Measurements from ENCODE around the gene CDX2.
"Not testable (repeated sequence)": the region's sequence is repeated elsewhere in the genome, so short reads cannot be mapped to it uniquely, and the experiment has no call there.

CDX2 gene

GRCh38 chr13:27964741-27965323 lies 4.3 kb downstream of the CDX2 start:
- DNase-seq (ENCODE audit: low spot score): no peak

DNA sequence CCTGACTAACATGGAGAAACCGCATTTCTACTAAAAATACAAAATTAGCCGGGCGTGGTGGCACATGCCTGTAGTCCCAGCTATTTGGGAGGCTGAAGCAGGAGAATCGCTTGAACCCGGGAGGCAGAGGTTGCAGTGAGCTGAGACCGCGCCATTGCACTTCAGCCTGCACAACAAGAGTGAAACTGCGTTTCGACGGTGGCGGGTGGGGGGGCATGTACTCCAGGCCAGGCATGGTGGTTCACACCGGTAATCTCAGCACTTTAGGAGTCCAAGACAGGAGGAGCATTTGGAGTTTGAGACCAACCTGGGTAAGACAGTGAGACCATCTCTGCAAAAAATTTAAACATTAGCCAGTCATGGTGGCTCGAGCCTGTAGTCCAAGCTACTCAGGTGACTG lies 4.9 kb downstream of the CDX2 start:
- not testable (repeated sequence) for DNase-seq (ENCODE audit: low spot score)

GRCh38 chr13:27963491-27963890 lies 5.6 kb downstream of the CDX2 start:
- DNase-seq (ENCODE audit: low spot score): no peak

DNA sequence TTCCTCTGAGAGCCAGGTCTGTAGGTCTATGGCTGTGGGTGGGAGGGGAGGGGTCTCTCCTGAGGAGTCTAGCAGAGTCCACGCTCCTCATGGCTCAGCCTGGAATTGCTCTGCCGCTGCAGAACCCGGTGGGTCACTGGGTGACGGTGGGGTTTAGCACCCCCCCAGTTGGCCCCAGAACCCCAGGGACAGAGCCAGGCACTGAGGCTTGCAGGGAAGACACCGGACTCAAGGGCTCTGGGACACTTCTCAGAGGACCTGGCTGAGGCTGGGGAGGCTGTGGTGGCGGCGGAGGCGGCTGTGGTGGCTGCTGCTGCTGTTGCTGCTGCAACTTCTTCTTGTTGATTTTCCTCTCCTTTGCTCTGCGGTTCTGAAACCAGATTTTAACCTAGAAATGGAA lies 6.1 kb downstream of the CDX2 start:
- no peak for DNase-seq (ENCODE audit: low spot score)

DNA sequence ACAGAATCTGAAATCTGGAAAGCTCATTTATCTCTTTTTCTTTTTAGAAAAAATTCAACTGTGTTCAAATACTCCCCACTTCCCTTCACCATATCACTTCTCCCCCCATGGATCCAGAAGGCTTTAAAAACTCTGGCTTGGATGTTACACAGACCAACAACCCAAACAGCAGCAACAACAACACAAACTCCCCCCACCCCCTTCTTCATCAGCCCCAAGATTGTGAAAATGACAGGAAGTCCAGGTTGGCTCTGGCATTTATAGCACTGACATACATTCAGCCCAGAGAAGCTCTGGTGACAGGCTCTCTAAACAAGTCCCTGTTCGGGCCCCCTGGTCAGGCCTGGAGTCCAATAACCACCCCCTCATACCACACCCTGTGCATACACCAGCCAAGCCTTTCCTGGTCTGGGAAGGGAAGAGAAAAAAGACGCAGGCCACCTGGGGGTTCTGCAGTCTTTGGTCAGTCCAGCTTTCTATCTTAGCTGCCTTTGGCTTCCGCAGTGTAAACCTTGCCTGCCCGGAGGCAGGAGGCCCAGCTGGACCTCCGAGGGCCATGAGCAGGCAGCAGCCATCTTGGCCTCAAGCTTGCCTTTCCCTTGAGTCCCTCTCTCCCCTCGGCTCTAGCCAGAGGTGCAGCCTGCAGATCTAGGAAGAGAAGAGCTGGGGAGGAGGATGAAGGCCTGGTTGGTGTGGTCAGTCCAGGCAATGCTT lies 6.8 kb downstream of the CDX2 start:
- DNase-seq (ENCODE audit: low spot score): no peak

- DNase-seq (ENCODE audit: low spot score): no peak
Observed at GRCh38 chr13:27961227-27962085, 7.7 kb downstream of the CDX2 start.

- DNase-seq (ENCODE audit: low spot score): no peak
Observed at GRCh38 chr13:27960362-27961226, 8.5 kb downstream of the CDX2 start.

GRCh38 chr13:27959976-27960361 lies 9.1 kb downstream of the CDX2 start:
- DNase-seq (ENCODE audit: low spot score): no peak

GRCh38 chr13:27956576-27957300 lies 12.4 kb downstream of the CDX2 start:
- no peak for DNase-seq (ENCODE audit: low spot score)

GRCh38 chr13:27955014-27955591 lies 14.0 kb downstream of the CDX2 start:
- DNase-seq (ENCODE audit: low spot score): no peak

DNA sequence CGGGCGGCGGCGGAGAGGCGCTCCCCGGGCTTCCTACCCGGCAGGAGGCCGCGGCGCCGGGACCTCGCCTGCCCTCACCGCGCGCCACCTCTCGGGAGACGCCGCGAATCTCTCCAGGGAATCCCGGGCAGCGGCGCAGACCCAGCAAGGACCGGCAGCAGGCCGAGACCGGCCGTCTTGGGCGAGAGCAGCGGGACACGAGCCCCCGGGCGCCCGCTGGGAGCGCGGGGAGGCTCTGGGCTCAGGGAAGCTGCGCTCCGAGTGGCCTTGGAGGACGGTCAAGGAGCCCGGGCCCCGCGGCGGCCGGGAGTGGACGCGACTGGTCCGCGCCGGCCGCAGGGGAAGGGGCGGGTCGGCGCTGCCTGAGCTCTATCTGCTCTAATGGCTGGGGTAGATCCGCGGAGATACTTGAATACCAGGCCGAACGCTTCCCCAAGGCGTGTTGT lies 14.7 kb downstream of the CDX2 start:
- DNase-seq (ENCODE audit: low spot score): no peak

DNA sequence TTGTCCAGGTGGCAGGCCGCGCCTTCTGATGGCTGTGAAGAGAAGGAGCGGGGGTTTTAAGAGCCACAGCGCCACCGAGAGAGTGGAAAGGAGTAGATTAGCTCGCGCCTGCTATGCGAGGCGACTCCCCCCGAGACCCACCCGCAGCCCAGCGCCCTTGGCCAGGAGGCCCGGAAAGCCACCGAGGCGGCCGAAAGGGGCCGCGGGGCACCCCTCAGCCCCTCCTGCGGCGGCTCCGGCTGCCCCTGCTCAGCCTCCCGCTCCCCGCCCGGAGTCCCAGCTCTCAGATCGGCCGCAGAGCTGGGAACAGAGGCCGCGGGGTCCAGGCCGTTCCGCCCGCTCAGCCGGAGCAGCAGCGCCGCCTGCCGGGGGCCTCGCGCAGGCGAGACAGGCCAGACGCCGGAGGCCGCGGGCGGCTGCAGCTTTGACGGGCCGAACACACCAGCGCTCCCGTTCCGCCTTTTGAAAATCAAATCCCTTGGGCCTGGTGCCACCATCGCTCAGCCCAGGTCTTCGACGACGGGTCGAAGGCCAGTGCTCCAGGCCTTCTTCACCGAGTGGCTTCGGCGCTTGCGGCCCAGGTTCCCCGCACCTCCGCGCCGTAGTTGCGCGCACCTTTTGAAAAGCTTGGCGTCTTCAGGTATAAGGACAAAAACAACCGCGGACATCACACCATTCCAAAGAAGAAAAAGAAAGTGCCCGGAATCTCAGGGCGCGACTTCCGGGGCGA lies 15.3 kb downstream of the CDX2 start:
- peak; percentile 91 for DNase-seq (ENCODE audit: low spot score)

DNA sequence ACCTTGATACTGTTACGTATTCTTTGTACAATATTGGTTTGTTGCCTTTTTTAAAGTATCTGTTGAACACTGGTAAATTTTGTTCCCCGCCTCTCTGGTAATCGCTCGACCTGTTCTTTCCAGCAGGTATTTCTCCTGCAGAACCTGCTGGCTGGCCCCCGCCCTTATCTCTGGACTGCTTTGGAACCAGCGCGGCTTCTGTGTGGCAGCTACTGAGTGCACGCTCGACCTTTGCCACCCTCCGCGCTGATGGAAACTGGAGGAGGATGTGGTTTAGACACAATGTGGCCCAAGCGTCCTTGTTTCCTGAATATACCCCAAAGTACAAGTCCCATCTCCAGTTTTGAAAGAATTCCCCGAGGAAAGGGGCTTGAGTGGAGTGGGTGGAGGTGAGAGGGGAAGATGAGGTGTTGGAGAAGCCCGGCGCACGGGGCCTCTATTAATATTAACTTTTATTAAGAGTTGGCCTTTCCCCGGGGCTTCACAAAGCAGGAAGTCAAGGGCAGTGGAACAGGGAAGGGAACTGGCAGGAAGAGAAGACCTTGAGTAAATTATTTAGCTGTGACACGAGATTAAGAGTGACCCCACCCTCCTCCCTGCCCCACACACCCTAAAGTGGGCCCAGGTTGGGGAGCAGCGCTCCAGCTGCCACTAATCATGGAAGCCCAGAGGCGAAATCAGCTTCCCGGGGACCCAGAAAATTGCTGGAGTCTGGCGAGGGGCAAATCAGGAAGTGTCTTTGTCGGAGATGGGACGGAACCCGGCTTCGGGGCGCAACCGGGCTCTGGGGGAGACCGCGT lies 16.0 kb downstream of the CDX2 start:
- no peak for DNase-seq (ENCODE audit: low spot score)

DNA sequence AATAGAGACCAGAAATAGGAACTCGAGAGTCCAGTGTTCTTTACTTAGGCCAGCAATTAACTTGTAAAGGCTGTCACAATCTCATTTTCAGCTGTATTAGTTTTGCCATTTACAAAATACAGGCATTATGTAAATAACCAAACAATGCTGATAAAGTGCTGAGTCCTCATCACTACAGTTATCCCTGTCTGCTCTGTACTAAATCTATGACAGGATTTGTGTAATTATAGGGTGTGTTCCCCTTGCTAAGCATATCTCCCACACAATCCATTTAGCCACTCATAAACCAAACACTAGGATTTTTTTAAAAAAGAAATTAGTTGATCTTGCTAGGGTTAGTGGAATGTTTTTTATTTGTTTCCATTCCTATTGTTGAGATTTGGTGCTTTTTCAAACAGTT lies 26.1 kb downstream of the CDX2 start:
- DNase-seq (ENCODE audit: low spot score): no peak

DNA sequence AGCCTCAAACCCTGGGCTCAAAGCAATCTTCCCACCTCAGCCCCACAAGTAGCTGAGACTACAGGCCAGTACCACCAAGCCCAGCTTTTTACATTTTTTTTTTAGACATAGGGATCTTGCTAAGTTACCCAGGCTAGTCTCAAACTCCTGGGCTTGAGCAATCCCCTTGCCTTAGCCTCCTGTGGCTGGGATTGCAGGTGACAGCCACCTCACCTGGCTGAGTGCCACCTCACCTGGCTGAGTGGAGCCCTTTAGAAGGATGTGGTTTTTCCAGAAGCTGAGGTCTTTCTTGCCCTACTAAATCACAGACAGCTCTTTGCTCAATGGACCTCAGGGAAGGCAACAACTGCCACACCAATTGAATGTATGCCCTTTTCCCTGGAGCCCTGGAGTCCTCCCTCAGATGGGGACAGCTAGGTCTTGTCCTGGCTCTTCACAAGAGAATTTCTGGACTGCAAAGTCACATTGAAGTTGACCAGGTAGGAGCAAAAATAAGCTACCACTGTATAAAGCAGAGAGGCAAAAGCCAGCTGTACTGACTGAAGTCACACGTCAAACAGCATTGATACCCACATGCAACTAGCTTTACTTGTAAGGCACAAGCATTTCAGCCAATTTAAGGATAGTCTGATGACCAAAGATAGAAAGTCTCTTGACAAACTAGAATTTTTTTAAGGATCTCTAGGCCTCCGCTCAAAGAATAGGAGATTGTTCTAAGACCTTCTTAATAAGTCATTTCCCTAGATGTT lies 35.4 kb downstream of the CDX2 start:
- no peak for DNase-seq (ENCODE audit: low spot score)

- DNase-seq (ENCODE audit: low spot score): no peak
Observed at GRCh38 chr13:27933118-27933517, 36.0 kb downstream of the CDX2 start.

GRCh38 chr13:27929868-27930267 lies 39.2 kb downstream of the CDX2 start:
- DNase-seq (ENCODE audit: low spot score): no peak

- no peak for DNase-seq (ENCODE audit: low spot score)
Observed at GRCh38 chr13:27928805-27929753, 40.0 kb downstream of the CDX2 start.

Data from D341Med (cell line).